Stromal cell of bone marrow (primary cell): Measurements from ENCODE around the gene ARL10.
"Not testable (repeated sequence)": the region's sequence is repeated elsewhere in the genome, so short reads cannot be mapped to it uniquely, and the experiment has no call there.

Experiments
- DNase-seq: peaks from one replicate; pipeline ENCODE4 v3.0.0-alpha.2; 2012; ENCODE audit warnings: low read depth

Gene ARL10

GRCh38 chr5:176389135-176390123, 24.1 kb downstream of the ARL10 start:
- no peak for DNase-seq

DNA sequence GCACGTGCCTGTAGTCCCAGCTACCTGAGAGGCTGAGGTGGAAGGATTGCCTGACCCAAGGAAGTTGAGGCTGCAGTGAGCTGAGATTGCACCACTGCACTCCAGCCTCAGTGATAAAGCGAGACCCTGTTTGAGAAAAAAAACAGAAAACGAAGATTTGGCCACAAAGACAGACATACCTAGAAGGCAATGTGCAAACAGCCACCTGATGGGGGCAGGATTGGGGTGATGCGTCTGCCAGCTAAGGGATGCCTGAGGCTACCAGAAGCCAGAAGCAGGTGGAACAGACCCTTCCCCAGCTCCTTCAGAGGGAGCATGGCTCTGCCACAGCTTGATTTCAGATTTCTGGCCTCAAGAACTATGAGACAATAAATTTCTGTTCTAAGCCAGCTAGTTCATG, 26.2 kb downstream of the ARL10 start:
- no peak for DNase-seq

GRCh38 chr5:176391999-176392398, 26.7 kb downstream of the ARL10 start:
- no peak for DNase-seq

DNA sequence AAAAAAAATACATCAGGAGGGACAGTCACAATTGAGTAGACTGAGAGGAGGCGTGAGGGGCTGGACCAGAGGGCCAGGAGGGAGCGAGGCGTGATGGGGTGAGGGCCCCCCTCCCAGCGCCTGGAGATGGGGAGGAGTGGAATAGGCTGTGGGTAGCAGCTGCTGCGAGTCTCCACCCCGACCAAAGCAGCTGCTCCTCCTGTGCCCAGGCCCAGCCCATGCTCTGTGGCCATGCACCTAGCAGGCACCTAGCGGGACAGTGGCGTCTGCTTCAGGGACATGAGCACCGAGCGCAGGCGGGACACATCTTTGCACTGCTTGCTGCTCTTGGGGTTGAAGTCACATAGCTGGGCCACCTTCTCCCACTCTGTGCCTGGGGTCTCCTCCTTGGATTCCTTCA, 27.2 kb downstream of the ARL10 start:
- DNase-seq: no peak

DNA sequence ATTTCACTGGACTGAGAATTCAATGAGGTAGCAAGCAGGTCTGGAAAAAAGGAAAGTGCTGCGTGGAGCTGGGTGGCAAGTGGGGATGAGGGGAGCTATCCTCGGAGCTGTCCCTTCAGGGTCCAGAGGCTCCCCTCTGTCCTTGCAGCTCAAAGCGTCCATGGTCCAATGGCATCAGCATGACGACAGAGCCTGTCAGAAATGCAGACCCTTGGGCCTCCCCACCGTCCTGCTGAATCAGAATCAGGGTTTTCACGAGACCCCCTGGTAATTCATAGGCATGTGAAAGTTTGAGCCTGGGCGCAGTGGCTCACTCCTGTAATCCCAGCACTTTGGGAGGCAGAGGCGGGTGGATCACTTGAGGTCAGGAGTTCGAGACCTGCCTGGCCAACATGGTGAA, 28.8 kb downstream of the ARL10 start:
- no peak for DNase-seq

- DNase-seq: no peak
Measured at GRCh38 chr5:176394881-176395675, 29.8 kb downstream of the ARL10 start.

DNA sequence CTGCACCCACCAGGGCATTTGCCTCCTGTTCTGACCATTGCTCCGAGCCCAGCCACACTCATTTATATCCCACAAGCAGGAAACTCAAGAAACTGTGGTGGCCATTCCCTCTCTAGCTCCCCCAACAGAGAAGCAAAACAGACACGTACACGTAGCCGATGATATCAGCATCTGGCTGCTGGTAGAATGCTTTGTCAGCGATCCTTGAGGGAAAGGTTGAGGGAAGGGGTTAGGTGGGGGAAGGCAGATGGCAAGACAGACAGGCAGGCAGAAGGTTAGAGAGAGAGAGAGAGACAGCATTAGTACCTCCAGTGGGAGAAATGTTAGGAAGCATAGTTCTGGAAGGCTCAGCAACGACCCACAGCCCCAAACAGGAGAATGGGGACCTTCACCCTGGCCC, 31.0 kb downstream of the ARL10 start:
- DNase-seq: no peak

DNA sequence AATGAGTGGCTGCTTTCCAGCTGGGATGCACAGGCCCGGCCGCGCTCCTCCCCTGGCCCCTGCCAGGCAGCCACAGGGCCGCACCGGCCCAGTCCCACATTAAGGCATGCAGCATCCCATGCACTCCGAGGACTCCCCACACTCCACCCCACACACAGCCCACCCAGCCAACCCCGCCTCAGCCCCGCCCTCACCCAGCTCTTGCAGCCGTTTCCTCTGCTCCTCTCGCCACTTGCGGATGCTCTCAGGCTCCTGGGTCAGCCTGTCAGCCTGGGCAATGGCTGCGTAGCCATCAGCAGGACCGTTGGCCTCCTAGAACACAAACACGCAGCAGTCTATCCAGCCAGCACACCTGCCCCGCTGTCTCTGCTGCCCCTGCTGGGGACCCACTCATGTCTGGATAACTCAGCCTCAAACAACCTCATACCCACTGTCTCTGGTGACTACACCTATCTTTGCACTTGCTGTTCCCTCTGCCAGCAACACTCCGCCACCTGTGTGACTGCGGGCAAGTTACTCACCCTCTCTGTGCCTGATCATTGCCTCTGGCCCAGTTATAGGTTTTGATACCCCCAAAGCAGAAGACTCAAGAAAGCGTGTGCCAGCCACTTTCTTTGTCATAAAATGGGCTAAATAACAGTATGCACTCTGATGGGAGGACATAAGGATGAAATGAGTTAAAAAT, 32.6 kb downstream of the ARL10 start:
- DNase-seq: no peak

- DNase-seq: no peak
Measured at GRCh38 chr5:176400382-176401156, 35.3 kb downstream of the ARL10 start.

GRCh38 chr5:176401281-176402205, 36.3 kb downstream of the ARL10 start:
- DNase-seq: no peak

DNA sequence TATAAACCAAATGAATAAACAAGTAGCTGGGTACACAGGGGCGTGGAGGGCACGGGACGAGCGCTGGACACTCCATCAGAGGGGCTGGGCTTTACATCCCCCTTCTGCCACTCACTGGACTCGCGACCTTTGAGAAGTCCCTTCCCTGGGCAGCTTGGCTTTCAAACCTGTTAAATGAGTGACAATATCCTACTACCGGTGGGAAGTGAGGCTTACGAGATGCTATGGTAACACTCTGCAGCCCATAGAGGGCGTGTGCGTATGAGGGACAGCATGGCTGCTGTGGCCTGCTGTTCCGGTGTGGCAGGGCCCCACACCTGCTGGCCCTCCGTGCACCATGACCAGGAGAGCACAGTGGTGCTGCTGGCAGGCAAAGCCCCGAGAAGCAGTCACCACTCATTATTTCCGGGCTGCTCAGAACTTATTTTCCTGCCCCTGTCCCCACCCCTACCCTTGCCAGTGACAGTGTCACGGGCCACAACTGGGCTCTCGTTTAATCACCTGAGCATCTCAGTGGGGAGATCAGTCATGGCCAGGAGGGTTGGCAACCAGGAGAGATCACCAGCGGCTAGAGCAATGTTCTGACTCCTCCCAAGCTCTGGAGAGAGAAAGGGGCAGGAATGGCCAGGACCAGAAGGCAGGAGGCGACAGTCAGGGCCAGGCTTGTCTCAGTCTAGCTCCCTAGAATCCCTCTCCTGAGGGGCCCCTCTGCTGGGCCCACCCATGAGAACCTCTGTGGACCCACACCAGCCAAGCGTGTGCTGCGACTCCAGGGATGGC, 40.6 kb downstream of the ARL10 start:
- no peak for DNase-seq

DNA sequence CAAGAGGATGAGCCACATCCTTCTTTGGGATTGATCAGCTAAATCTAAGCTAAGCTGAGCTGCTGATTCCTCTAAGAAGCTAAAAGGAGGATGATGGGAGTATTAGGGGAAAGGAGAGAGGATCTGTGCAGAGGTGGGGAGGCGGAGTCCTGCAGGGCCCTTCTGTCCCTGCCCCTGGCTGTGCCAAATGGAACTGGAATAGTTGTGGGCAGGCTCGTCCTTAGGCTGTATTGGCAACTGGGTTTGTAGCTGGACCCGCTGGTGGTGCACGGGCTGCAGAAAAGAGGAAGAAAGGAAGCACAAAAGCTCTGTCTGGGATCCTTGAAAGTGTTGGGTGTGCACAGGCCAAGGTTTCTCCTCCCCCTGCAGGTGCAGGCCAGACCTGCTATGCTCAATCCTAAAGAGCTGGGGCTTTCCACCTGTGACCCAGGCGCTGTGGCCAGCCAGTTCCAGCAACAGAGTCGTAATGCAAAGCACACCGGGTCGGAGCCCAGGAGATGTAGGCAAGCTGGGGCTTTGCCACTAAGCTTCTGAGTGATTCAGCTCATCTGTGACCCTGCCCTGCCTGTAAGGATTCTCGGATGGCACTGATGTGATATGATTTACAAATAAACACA, 41.3 kb downstream of the ARL10 start:
- no peak for DNase-seq

- DNase-seq: peak; percentile 22
Measured at GRCh38 chr5:176407456-176408251, 42.4 kb downstream of the ARL10 start.

- DNase-seq: not testable (repeated sequence)
Measured at GRCh38 chr5:176408252-176408573, 42.9 kb downstream of the ARL10 start.

GRCh38 chr5:176408590-176408989, 43.3 kb downstream of the ARL10 start:
- DNase-seq: no peak

DNA sequence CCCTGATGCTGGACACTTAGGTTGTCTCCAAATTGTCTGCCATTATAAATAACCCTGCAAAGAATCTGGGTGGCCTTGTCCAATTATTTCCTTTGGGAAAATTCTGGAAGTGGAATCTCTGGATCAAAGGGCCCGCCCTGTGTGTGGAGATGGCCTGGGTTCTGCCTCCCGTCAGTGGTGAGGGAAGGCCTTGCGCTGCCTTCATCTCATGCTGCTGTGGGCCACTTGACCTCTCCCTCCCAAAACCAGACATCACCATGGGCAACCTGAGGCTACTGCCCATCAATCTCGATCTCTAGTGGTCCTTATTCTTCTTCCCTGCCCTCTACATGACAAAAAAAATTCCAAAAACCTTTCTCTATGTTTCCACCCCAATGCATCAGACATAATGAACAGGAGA, 44.5 kb downstream of the ARL10 start:
- no peak for DNase-seq

DNA sequence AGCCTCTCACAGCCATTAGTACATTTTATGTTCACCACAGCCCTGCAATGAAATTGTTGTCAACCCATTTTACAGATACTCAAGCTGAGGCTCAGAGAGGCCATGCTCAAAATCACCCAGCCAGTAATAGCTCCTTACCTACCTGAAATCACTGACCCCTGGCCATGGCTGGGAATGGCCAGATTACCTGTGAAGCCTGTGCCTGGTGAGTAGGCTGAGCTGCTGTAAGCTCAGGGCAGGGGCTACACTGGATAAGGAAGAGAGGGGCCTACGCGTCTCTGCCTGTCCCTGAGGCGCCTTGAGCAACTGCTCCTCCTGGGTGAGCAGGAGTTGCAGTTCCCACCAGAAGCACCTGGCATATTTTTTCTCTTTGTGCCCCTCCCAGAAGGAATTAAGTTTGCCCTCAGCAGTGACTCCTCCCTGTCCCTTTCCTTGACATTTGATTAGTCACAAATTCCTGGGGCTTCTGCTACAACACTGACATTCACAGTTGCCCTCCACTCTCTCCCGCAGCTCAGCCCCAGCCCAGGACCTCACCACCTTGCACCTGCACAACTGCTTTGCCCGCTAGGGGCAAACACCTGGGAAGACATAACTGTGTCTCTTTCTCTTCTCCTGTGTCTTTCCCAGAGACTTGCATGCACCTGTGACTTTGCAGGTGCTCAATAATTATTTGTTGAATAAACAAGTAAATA, 45.3 kb downstream of the ARL10 start:
- no peak for DNase-seq
